Measurements from ENCODE around the gene PSKH1.

The PSKH1 gene

DNA sequence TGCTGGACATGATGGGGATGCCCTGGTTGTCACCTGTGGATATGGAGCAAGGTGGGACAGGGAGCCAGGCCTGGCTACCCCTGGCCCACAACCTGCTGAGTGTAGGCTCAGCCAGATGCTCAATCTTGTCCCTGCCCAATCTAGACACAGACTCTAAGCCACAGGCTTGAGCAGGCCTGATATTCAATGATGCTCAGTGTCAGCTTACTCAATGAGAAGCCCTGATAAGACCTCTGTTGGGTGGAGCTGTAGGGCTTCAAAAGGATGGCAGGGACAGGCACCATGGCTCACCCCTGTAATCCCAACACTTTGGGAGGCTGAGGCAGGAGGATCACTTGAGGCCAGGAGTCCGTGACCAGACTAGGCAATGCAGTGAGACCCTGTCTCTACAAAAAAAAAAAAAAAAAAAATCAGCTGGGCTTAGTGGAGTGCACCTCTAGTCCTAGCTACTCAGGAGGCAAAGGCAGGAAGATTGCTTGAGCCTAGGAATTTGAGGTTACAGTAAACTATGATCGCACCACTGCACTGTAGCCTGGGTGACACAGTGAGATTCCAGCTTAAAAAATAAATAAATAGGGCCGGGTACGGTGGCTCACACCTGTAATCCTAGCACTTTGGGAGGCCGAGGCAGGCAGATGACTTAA is 47.5 kb downstream of the PSKH1 start:
- H3K36me3 ChIP-seq (ENCODE audit: control insufficient read depth in 2 of 2, insufficient read depth in 1 of 2, low read length in 2 of 2): peaks cover 0 to 48% of the 10 kb centered on the region in 2 experiments; a peak in 2 of 3 replicates
- no peaks in the 10 kb centered on the region for H3K4me1 ChIP-seq (ENCODE audit: control insufficient read depth, insufficient read depth, low read length)
- H3K27ac ChIP-seq (ENCODE audit: extremely low read depth, low read depth, low read length): no peak overlapping the region
- ChIA-PET POLR2A (interaction anchor here (0.6 to 1.3 kb wide), 3 partner anchors 94 to 417 kb away, joined by 3 to 5 read pairs (median 4); partner anchors contain the start of gene NUTF2), CTCF (interaction anchor here (0.6 to 2.3 kb wide), 8 partner anchors 12 to 419 kb away, joined by 3 to 14 read pairs (median 4); no protein-coding TSS in a partner anchor)
- H3K9me3 ChIP-seq (ENCODE audit: control insufficient read depth, insufficient read depth, low read depth, low read length): no peaks in the 10 kb centered on the region
- H3K4me3 ChIP-seq (ENCODE audit: low read depth, low read length): no peak overlapping the region
- TF ChIP-seq GLIS1 (tag by site-specific recombination; IDR thresholded peaks at IDR 0.05) (no peak), SCRT2 (tag by site-specific recombination; IDR thresholded peaks at IDR 0.05) (peak; percentile 39; the same call in 1 of the 2 replicates)

DNA sequence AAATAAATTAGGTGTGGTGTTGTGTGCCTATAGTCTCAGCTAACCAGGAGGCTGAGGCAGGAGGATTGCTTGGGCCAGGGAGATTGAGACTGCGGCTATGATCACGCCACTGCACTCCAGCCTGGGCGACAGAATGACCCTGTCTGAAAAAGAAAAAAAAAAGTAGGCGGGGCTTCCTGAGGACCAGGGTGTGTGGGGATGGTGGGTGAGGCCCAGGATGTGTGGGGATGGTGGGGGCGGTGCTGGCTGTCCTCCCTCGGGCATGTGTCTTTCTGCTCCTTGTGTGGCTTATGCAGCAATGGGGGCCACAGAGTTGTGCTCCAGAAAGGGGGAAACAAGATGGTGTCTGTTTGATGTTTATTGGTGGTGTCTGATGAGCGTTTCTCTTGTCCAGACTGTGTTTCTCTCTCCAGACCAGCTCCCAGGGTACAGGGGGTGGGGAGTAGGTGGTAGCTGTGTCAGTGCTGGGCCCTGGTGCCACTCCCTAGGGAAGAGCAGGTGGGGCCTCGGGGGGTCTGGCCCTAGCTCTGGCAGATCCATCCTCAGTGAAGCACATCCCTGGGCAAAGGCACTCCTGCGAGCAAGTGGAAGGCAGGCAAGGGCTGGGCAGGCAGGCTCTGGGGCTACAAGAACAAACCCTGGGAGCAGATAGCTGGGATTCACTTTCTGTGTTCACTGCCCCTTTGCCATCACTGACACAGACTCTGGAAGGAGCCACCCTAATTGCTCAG is 48.6 kb downstream of the PSKH1 start:
- ChIA-PET POLR2A (interaction anchor here (0.8 to 1.3 kb wide), 3 partner anchors 18 to 99 kb away, joined by 3 to 7 read pairs (median 4); no protein-coding TSS in a partner anchor), CTCF (interaction anchor here (0.6 to 2.3 kb wide), 21 partner anchors 10 to 1229 kb away, joined by 3 to 14 read pairs (median 4); partner anchors contain the start of gene NRN1L)
- no peaks in the 10 kb centered on the region for H3K9me3 ChIP-seq (ENCODE audit: control insufficient read depth, insufficient read depth, low read depth, low read length)
- H3K4me1 ChIP-seq (ENCODE audit: control insufficient read depth, insufficient read depth, low read length): no peaks in the 10 kb centered on the region
- H3K4me3 ChIP-seq (ENCODE audit: low read depth, low read length): no peak overlapping the region
- no peak overlapping the region for H3K27ac ChIP-seq (ENCODE audit: extremely low read depth, low read depth, low read length)
- peaks cover 0 to 58% of the 10 kb centered on the region in 2 experiments; a peak in 2 of 3 replicates for H3K36me3 ChIP-seq (ENCODE audit: control insufficient read depth in 2 of 2, insufficient read depth in 1 of 2, low read length in 2 of 2)
- TF ChIP-seq ZNF600 (tag by site-specific recombination; IDR thresholded peaks at IDR 0.05): no peak
- TF ChIP-seq, protein P1, sequence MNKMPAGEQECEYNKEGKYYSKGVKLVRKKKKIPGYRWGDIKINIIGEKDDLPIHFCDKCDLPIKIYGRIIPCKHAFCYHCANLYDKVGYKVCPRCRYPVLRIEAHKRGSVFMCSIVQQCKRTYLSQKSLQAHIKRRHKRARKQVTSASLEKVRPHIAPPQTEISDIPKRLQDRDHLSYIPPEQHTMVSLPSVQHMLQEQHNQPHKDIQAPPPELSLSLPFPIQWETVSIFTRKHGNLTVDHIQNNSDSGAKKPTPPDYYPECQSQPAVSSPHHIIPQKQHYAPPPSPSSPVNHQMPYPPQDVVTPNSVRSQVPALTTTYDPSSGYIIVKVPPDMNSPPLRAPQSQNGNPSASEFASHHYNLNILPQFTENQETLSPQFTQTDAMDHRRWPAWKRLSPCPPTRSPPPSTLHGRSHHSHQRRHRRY (tag by site-specific recombination; IDR thresholded peaks at IDR 0.05): no peak
- peak; percentile 80 for TF ChIP-seq ZFHX2 (tag by site-specific recombination; conservative IDR thresholded peaks at IDR 0.05)
- peak; percentile 83 for TF ChIP-seq EGR2 (tag by site-specific recombination; IDR thresholded peaks at IDR 0.05; ENCODE audit: low read depth)
- TF ChIP-seq BCL11B (tag by site-specific recombination; IDR thresholded peaks at IDR 0.05; ENCODE audit: low read depth): no peak
- TF ChIP-seq SALL2 (tag by site-specific recombination; IDR thresholded peaks at IDR 0.05; ENCODE audit: borderline replicate concordance): no peak
- TF ChIP-seq SP3 (tag by site-specific recombination; IDR thresholded peaks at IDR 0.05): 0 out of 2 replicates have a peak, but pooled peaks have one; percentile 16
- TF ChIP-seq GLIS2 (tag by site-specific recombination; IDR thresholded peaks at IDR 0.05): 0 out of 2 replicates have a peak, but pooled peaks have one; percentile 19
- no peak for TF ChIP-seq ZNF555 (tag by site-specific recombination; conservative IDR thresholded peaks at IDR 0.05)
- TF ChIP-seq KLF8 (tag by site-specific recombination; IDR thresholded peaks at IDR 0.05): no peak
- no peak for TF ChIP-seq MZF1 (tag by site-specific recombination; IDR thresholded peaks at IDR 0.05; ENCODE audit: borderline replicate concordance)
- peak; percentile 30; the same call in 1 of the 2 replicates for TF ChIP-seq KLF9 (tag by site-specific recombination; IDR thresholded peaks at IDR 0.05; ENCODE audit: low read depth)
- TF ChIP-seq KLF1 (tag by site-specific recombination; IDR thresholded peaks at IDR 0.05): peak; percentile 79
- no peak for TF ChIP-seq ZBTB7A (tag by site-specific recombination; IDR thresholded peaks at IDR 0.05; ENCODE audit: low read depth)
- no peak for TF ChIP-seq ZSCAN16 (tag by site-specific recombination; IDR thresholded peaks at IDR 0.05)

DNA sequence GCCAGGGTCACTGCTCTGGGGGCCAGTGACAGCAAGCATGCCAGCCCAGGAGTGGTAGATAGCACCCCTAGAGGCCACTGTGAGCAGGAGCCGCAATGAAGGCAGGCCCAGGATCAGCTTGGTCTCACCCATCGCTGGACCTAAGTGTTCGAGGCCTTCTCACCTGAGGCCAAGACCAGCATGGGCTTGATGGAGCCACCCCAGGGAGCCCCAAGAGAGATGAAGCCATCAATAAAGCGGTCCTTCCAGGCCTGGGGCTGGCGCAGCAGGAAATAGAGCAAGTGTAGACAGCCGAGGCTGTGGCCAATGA is 49.1 kb downstream of the PSKH1 start:
- POLR2A ChIA-PET: interaction anchor here (0.8 to 1.3 kb wide), 3 partner anchors 18 to 98 kb away, joined by 3 to 7 read pairs (median 4); no protein-coding TSS in a partner anchor
- H3K4me1 ChIP-seq (ENCODE audit: control insufficient read depth, insufficient read depth, low read length): no peaks in the 10 kb centered on the region
- no peak overlapping the region for H3K4me3 ChIP-seq (ENCODE audit: low read depth, low read length)

More for the DNA sequence above, 49.1 kb downstream of the PSKH1 start:
- Histone ChIP-seq H3K9me3 (ENCODE audit: control insufficient read depth, insufficient read depth, low read depth, low read length) (no peaks in the 10 kb centered on the region), H3K27ac (ENCODE audit: extremely low read depth, low read depth, low read length) (no peak overlapping the region), H3K36me3 (ENCODE audit: control insufficient read depth in 2 of 2, insufficient read depth in 1 of 2, low read length in 2 of 2) (peaks cover 0 to 64% of the 10 kb centered on the region in 2 experiments; a peak in 2 of 3 replicates)
- TF ChIP-seq, protein P2, sequence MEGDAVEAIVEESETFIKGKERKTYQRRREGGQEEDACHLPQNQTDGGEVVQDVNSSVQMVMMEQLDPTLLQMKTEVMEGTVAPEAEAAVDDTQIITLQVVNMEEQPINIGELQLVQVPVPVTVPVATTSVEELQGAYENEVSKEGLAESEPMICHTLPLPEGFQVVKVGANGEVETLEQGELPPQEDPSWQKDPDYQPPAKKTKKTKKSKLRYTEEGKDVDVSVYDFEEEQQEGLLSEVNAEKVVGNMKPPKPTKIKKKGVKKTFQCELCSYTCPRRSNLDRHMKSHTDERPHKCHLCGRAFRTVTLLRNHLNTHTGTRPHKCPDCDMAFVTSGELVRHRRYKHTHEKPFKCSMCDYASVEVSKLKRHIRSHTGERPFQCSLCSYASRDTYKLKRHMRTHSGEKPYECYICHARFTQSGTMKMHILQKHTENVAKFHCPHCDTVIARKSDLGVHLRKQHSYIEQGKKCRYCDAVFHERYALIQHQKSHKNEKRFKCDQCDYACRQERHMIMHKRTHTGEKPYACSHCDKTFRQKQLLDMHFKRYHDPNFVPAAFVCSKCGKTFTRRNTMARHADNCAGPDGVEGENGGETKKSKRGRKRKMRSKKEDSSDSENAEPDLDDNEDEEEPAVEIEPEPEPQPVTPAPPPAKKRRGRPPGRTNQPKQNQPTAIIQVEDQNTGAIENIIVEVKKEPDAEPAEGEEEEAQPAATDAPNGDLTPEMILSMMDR (tag by site-specific recombination; IDR thresholded peaks at IDR 0.05): peak; percentile 70
- TF ChIP-seq ZNF658 (tag by site-specific recombination; IDR thresholded peaks at IDR 0.05): no peak
- TF ChIP-seq, protein P3, sequence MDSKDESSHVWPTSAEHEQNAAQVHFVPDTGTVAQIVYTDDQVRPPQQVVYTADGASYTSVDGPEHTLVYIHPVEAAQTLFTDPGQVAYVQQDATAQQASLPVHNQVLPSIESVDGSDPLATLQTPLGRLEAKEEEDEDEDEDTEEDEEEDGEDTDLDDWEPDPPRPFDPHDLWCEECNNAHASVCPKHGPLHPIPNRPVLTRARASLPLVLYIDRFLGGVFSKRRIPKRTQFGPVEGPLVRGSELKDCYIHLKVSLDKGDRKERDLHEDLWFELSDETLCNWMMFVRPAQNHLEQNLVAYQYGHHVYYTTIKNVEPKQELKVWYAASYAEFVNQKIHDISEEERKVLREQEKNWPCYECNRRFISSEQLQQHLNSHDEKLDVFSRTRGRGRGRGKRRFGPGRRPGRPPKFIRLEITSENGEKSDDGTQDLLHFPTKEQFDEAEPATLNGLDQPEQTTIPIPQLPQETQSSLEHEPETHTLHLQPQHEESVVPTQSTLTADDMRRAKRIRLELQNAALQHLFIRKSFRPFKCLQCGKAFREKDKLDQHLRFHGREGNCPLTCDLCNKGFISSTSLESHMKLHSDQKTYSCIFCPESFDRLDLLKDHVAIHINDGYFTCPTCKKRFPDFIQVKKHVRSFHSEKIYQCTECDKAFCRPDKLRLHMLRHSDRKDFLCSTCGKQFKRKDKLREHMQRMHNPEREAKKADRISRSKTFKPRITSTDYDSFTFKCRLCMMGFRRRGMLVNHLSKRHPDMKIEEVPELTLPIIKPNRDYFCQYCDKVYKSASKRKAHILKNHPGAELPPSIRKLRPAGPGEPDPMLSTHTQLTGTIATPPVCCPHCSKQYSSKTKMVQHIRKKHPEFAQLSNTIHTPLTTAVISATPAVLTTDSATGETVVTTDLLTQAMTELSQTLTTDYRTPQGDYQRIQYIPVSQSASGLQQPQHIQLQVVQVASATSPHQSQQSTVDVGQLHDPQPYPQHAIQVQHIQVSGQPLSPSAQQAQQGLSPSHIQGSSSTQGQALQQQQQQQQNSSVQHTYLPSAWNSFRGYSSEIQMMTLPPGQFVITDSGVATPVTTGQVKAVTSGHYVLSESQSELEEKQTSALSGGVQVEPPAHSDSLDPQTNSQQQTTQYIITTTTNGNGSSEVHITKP (tag by site-specific recombination; IDR thresholded peaks at IDR 0.05): peak; percentile 74
- no peak for TF ChIP-seq ZNF600 (tag by site-specific recombination; IDR thresholded peaks at IDR 0.05)
- peak; percentile 18; the same call in 1 of the 2 replicates for TF ChIP-seq ZSCAN30 (tag by site-specific recombination; IDR thresholded peaks at IDR 0.05)
- CTCF ChIA-PET: interaction anchor here (0.6 to 2.3 kb wide), 23 partner anchors 10 to 1230 kb away, joined by 3 to 14 read pairs (median 3); partner anchors contain the start of gene NRN1L
